Ishikawa (cell line): ENCODE data around the gene KBTBD7.

Experiments
- CEBPB ChIP-seq: IDR thresholded peaks from 2 replicates; pipeline ENCODE4 v1.6.1; 2012
- CREB1 ChIP-seq: IDR thresholded peaks from 2 replicates; pipeline ENCODE4 v1.6.1; 2012; ENCODE audit warnings: low read depth
- EGR1 ChIP-seq: IDR thresholded peaks from 2 replicates; pipeline ENCODE4 v1.6.1; 2012
- EP300 ChIP-seq: IDR thresholded peaks from 2 replicates; pipeline ENCODE4 v1.6.1; 2012; ENCODE audit warnings: borderline replicate concordance
- FOXM1 ChIP-seq: IDR thresholded peaks from 2 replicates; pipeline ENCODE4 v1.6.1; 2012; ENCODE audit warnings: low read depth, borderline replicate concordance
- NFIC ChIP-seq: IDR thresholded peaks from 2 replicates; pipeline ENCODE4 v1.6.1; 2012
- RAD21 ChIP-seq: IDR thresholded peaks from 2 replicates; pipeline ENCODE4 v1.6.1; 2012; ENCODE audit warnings: low read depth
- TAF1 ChIP-seq: IDR thresholded peaks from 2 replicates; pipeline ENCODE4 v1.6.1; 2012; ENCODE audit warnings: low read depth, mild to moderate bottlenecking
- TCF12 ChIP-seq: IDR thresholded peaks from 2 replicates; pipeline ENCODE4 v1.6.1; 2012; ENCODE audit warnings: low read depth
- TEAD4 ChIP-seq: IDR thresholded peaks from 2 replicates; pipeline ENCODE4 v1.6.1; 2012
- YY1 ChIP-seq: IDR thresholded peaks from 2 replicates; pipeline ENCODE4 v1.6.1; 2012; ENCODE audit warnings: low read depth
- ZBTB7A ChIP-seq: IDR thresholded peaks from 2 replicates; pipeline ENCODE4 v1.6.1; 2012; ENCODE audit warnings: low read depth
- TF ChIP-seq, protein P1 (sequence below): IDR thresholded peaks from 2 replicates; pipeline ENCODE4 v1.6.1; 2012
- TF ChIP-seq, protein P2 (sequence below): IDR thresholded peaks from 2 replicates; pipeline ENCODE4 v1.6.1; 2012; ENCODE audit warnings: low read depth, mild to moderate bottlenecking
- TF ChIP-seq, protein P3 (sequence below): IDR thresholded peaks from 2 replicates; pipeline ENCODE4 v1.6.1; 2012

KBTBD7 gene

DNA sequence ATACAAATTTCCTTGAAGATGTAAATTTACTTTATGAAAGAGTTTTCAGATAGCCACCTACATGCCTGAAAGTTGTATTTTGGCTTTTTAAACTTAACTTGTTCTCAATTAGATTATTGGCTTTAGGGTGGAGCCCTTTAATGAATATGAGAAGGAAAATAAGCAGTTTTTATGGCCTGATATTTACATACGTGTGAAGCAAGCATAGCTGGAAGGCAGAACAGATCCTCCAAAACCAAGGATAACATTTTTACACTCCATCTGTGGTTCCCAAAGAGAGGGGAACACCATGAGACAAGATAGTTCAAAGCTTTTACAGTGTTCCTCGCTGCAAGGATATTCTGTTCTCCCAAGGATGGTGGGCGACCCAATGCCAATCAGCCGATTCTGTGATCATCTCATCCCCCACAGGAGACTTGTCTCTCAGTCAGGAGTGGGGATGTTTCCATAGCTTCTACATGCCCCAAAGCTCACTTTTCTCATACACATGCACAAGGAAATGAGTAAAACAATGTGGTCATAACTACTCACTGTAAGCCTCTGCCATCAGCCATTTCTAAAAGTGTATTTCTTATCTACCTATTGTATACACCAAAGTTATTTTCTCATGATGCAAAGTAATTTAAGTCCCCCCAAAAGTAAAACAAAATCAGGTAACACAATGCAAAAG is 37.2 kb downstream of the KBTBD7 start:
- TF ChIP-seq FOXM1: no peak
- TF ChIP-seq CEBPB: no peak
- TF ChIP-seq, protein P1, sequence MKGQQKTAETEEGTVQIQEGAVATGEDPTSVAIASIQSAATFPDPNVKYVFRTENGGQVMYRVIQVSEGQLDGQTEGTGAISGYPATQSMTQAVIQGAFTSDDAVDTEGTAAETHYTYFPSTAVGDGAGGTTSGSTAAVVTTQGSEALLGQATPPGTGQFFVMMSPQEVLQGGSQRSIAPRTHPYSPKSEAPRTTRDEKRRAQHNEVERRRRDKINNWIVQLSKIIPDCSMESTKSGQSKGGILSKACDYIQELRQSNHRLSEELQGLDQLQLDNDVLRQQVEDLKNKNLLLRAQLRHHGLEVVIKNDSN: no peak
- TF ChIP-seq TAF1: no peak
- no peak for TF ChIP-seq TEAD4
- TF ChIP-seq TCF12: no peak
- TF ChIP-seq, protein P2, sequence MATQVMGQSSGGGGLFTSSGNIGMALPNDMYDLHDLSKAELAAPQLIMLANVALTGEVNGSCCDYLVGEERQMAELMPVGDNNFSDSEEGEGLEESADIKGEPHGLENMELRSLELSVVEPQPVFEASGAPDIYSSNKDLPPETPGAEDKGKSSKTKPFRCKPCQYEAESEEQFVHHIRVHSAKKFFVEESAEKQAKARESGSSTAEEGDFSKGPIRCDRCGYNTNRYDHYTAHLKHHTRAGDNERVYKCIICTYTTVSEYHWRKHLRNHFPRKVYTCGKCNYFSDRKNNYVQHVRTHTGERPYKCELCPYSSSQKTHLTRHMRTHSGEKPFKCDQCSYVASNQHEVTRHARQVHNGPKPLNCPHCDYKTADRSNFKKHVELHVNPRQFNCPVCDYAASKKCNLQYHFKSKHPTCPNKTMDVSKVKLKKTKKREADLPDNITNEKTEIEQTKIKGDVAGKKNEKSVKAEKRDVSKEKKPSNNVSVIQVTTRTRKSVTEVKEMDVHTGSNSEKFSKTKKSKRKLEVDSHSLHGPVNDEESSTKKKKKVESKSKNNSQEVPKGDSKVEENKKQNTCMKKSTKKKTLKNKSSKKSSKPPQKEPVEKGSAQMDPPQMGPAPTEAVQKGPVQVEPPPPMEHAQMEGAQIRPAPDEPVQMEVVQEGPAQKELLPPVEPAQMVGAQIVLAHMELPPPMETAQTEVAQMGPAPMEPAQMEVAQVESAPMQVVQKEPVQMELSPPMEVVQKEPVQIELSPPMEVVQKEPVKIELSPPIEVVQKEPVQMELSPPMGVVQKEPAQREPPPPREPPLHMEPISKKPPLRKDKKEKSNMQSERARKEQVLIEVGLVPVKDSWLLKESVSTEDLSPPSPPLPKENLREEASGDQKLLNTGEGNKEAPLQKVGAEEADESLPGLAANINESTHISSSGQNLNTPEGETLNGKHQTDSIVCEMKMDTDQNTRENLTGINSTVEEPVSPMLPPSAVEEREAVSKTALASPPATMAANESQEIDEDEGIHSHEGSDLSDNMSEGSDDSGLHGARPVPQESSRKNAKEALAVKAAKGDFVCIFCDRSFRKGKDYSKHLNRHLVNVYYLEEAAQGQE: no peak

DNA sequence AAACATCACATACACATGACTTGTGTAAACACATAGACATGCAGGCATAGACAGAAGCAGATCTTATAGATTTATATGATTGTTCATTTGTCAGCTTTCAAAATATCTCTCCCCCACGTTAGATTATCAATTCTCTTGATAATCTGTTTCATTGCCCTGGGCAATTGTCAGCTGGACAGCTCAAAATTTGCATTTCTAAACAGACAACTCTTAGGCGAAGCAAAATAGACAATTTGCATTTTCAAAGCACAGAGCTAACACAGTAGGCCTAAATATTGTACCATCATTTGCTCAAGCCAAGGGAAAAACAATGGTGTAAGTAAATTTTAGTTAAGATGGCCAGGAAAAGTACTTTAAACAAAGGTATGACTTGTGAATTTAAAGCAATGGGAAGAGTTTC is 37.7 kb downstream of the KBTBD7 start:
- no peak for TF ChIP-seq CREB1
- TF ChIP-seq NFIC: no peak
- TF ChIP-seq ZBTB7A: no peak
- TF ChIP-seq TCF12: no peak
- TF ChIP-seq RAD21: no peak
- TF ChIP-seq, protein P1: no peak
- no peak for TF ChIP-seq EP300
- no peak for TF ChIP-seq EGR1
- TF ChIP-seq FOXM1: no peak
- TF ChIP-seq, protein P3, sequence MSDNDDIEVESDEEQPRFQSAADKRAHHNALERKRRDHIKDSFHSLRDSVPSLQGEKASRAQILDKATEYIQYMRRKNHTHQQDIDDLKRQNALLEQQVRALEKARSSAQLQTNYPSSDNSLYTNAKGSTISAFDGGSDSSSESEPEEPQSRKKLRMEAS: no peak
- TF ChIP-seq TEAD4: no peak
- TF ChIP-seq YY1: no peak
- TF ChIP-seq TAF1: no peak
- no peak for TF ChIP-seq CEBPB
- TF ChIP-seq, protein P2: no peak

DNA sequence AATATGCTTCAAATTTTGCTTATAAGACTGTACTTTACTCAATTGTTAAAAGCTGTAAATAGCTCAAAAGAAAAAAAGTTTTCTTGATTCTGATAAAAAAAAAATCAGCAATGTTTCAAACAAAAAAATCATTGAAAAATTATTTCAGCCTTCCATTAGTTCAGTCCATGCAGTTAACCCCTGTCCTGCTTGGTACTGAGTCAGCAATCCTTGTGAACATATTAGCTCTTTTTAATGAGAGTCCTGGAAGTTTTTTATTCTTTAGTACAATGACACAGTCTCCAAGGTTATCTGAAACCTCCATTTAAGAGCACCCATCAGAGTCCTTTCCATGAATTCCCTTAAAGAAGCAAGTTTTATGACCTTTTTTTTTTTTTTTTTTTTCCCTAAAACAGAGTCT is 40.3 kb downstream of the KBTBD7 start:
- no peak for TF ChIP-seq FOXM1

DNA sequence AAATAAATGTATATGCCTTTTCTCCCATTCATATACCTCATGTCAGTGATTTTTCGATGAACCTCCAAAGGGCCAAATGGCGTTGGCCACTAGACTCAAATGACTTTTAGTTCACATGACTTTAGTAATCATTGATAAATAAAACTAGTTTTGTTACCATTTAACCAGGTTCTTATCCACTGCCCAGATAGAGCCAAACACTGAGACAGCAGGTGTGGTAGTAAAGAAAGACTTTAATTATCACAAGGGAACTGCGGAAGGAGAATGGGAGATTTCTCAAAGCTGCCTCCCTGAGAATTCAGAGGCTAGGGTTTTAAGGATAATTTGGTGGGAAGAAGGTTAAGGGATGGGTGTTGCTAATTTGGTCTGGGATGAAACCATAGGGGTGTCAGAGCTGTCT is 42.4 kb downstream of the KBTBD7 start:
- TF ChIP-seq, protein P1: no peak
- TF ChIP-seq ZBTB7A (no peak), NFIC (no peak), RAD21 (no peak), TAF1 (no peak), CREB1 (no peak), EGR1 (no peak), TEAD4 (no peak), YY1 (no peak), FOXM1 (no peak), TCF12 (no peak), EP300 (no peak), CEBPB (no peak)
- TF ChIP-seq, protein P2: no peak
- TF ChIP-seq, protein P3: no peak
